ENCODE data around the gene CAPN15. TPM values are rescaled to one million over a fixed set of nuclear protein-coding genes. Genes with fewer than 3 reads are reported as not detected.

Gene CAPN15
- polyA plus RNA-seq, 3 donors, result 3.4 to 42.6 (median 3.9) TPM

- Histone ChIP-seq H3K36me3 (replicated peaks in 1 of 2; ENCODE audit: control insufficient read depth in 1 of 2, insufficient read depth in 2 of 2, low read length in 2 of 2) (no peaks in the 10 kb centered on the region), H3K4me2 (replicated peaks; ENCODE audit: extremely low read depth, low read length, poor library complexity, severe bottlenecking) (no peak overlapping the region), H3K27me3 (ENCODE audit: control insufficient read depth in 2 of 2, insufficient read depth in 2 of 2, low read length in 2 of 2) (peaks cover 7 to 31% of the 10 kb centered on the region in 2 donors), H3K27ac (ENCODE audit: low read depth in 1 of 2, low read length in 2 of 2) (no peak overlapping the region), H4K20me1 (ENCODE audit: insufficient read depth, low read length) (no peaks in the 10 kb centered on the region), H3K4me1 (ENCODE audit: control insufficient read depth in 1 of 2, insufficient read depth in 2 of 2, low read length in 2 of 2) (peaks cover 9 to 10% of the 10 kb centered on the region in 2 donors), H3K9me3 (replicated peaks in 1 of 2; ENCODE audit: control insufficient read depth in 1 of 2, insufficient read depth in 1 of 2, low read length in 2 of 2) (no peaks in the 10 kb centered on the region), H3K4me3 (replicated peaks in 1 of 3; ENCODE audit: low read depth in 2 of 3, low read length in 3 of 3) (no peak overlapping the region), H3K79me2 (ENCODE audit: insufficient read depth, low read length) (no peaks in the 10 kb centered on the region), H2AFZ (ENCODE audit: insufficient read depth, low read depth, low read length, poor library complexity, severe bottlenecking) (no peak overlapping the region), H3K9ac (ENCODE audit: insufficient read depth, low read length, poor library complexity, severe bottlenecking) (no peak overlapping the region)
- peak overlapping the region in 1 of 7 donors; percentile 20 for H3K27ac Mint-ChIP-seq
- peaks cover 0 to 3% (median 1%) of the 10 kb centered on the region in 7 donors for H3K9me3 Mint-ChIP-seq
- H3K36me3 Mint-ChIP-seq, result no peaks in the 10 kb centered on the region
- DNase-seq, result no peak
- H3K4me3 Mint-ChIP-seq, result peak overlapping the region in 1 of 2 donors; percentile 62
- H3K27me3 Mint-ChIP-seq (ENCODE audit: low read depth in 3 of 3), result peaks cover 24 to 44% (median 40%) of the 10 kb centered on the region in 3 donors
- intact Hi-C loops (cut with micrococcal nuclease), result no loop called here
- H3K4me1 Mint-ChIP-seq, result peaks cover 10% of the 10 kb centered on the region
- TF ChIP-seq CTCF (IDR thresholded peaks at IDR 0.05), result no peak
- WGBS (ENCODE audit: insufficient coverage), result 92% methylated on average over 39 of the region's 43 CpGs
Observed at GRCh38 chr16:561957-562938, 34.7 kb downstream of the CAPN15 start.

DNA sequence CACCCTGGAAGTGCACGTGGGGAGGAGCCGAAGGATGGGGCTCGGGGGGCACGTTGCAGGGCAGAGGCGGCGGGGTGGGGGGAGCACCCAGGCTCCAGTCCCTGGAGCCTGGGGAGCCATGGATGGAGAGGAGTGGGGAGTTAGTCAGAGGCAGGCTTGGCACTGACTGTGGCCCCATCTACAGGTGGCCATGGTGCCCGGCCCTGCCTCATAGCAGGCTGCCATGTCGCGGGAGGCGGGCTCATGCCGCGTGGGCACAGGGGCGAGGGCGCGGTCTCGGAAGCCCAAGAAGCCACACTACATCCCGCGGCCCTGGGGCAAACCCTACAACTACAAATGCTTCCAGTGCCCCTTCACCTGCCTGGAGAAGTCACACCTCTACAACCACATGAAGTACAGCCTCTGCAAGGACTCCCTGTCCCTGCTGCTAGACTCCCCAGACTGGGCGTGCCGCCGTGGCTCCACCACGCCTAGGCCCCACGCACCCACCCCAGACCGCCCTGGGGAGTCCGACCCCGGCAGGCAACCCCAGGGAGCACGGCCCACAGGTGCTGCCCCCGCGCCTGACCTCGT, 35.6 kb downstream of the CAPN15 start:
- Histone ChIP-seq H3K4me3 (replicated peaks in 1 of 3; ENCODE audit: low read depth in 2 of 3, low read length in 3 of 3) (no peak overlapping the region), H3K27ac (ENCODE audit: low read depth in 1 of 2, low read length in 2 of 2) (no peak overlapping the region), H3K36me3 (replicated peaks in 1 of 2; ENCODE audit: control insufficient read depth in 1 of 2, insufficient read depth in 2 of 2, low read length in 2 of 2) (no peaks in the 10 kb centered on the region), H3K9ac (ENCODE audit: insufficient read depth, low read length, poor library complexity, severe bottlenecking) (no peak overlapping the region), H3K4me1 (ENCODE audit: control insufficient read depth in 1 of 2, insufficient read depth in 2 of 2, low read length in 2 of 2) (peaks cover 11 to 14% of the 10 kb centered on the region in 2 donors), H3K79me2 (ENCODE audit: insufficient read depth, low read length) (no peaks in the 10 kb centered on the region), H3K9me3 (replicated peaks in 1 of 2; ENCODE audit: control insufficient read depth in 1 of 2, insufficient read depth in 1 of 2, low read length in 2 of 2) (no peaks in the 10 kb centered on the region), H4K20me1 (ENCODE audit: insufficient read depth, low read length) (no peaks in the 10 kb centered on the region), H3K4me2 (replicated peaks; ENCODE audit: extremely low read depth, low read length, poor library complexity, severe bottlenecking) (no peak overlapping the region), H3K27me3 (ENCODE audit: control insufficient read depth in 2 of 2, insufficient read depth in 2 of 2, low read length in 2 of 2) (peaks cover 7 to 28% of the 10 kb centered on the region in 2 donors), H2AFZ (ENCODE audit: insufficient read depth, low read depth, low read length, poor library complexity, severe bottlenecking) (no peak overlapping the region)
- intact Hi-C loops (cut with micrococcal nuclease), result no loop called here
- H3K36me3 Mint-ChIP-seq, result no peaks in the 10 kb centered on the region
- DNase-seq, result no peak
- peaks cover 24 to 35% (median 34%) of the 10 kb centered on the region in 3 donors for H3K27me3 Mint-ChIP-seq (ENCODE audit: low read depth in 3 of 3)
- peaks cover 10% of the 10 kb centered on the region for H3K4me1 Mint-ChIP-seq
- peaks cover 0 to 3% (median 1%) of the 10 kb centered on the region in 7 donors for H3K9me3 Mint-ChIP-seq
- no peak overlapping the region for H3K4me3 Mint-ChIP-seq
- H3K27ac Mint-ChIP-seq, result no peak overlapping the region
- TF ChIP-seq CTCF (IDR thresholded peaks at IDR 0.05), result no peak
- 91% methylated on average over 16 of the region's 30 CpGs for WGBS (ENCODE audit: insufficient coverage)

Measured in CD14-positive monocyte (primary cell).